Measurements from ENCODE around the gene GRIN3B.

The GRIN3B gene

GRCh38 chr19:1051791-1052190 lies 51.6 kb downstream of the GRIN3B start:
- TF ChIP-seq CTCF (IDR thresholded peaks at IDR 0.05), result no peak

DNA sequence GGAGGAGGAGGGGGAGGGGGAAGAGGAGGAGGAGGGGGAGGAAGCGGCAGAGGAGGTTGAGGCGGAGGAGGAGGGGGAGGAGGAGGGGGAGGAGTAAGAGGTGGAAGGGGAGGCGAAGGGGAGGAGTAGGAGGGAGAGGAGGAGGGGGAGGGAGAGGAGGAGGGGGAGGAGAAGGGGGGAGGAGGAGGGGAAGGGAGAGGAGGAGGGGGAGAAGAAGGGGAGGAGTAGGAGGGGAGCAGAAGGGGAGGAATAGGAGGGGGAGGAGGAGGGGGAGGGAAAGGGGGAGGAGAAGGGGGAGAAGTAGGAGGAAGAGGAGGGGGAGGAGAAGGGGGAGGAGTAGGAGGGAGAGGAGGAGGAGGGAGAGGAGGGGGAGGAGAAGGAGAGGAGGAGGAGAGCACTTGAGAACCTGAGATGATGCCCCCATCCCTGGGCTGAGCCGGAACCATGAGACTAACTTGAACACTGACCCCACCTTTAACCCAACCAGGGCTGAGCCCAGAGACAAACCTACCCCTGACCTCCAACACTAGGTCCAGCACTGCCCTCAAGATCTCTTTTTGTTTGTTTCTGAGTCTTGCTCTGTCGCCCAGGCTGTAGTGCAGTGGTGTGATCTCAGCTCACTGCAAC lies 52.2 kb downstream of the GRIN3B start:
- no peak for TF ChIP-seq CTCF (IDR thresholded peaks at IDR 0.05)

DNA sequence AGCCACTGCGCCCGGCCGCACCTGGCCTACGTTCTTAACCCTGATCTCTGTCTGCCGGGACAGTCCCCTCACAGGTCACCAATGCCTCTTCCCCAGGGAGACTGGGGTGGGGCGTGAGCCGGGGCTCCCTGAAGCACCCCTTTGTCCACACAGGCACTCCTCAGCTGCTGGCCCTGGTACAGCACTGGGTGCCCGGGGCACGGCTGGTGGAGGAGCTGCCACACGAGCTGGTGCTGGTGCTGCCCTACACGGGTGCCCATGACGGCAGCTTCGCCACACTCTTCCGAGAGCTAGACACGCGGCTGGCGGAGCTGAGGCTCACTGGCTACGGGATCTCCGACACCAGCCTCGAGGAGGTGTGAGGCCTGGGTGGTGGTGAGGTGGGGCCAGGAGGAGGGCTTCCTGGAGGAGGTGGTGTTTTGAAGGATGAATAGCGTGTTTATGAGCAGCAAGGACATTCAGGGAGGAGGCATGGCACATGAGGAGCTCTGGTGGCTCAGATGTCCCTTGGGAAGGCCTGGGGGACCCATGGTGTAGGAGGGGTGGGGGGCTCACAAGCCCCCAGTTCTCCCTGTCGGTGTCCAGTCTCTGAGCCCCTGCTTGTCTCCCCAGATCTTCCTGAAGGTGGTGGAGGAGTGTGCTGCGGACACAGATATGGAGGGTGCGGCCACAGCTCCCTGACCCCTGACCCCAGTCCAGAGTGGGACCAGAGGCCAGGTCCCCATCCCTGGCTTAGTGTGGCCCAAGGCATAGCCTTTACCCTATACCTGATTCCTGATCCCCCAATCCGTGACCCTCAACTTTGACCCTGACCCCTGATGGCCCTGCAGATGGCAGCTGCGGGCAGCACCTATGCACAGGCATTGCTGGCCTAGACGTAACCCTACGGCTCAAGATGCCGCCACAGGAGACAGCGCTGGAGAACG lies 53.2 kb downstream of the GRIN3B start:
- no peak for TF ChIP-seq CTCF (IDR thresholded peaks at IDR 0.05)

GRCh38 chr19:1054102-1055027 lies 54.1 kb downstream of the GRIN3B start:
- no peak for TF ChIP-seq CTCF (IDR thresholded peaks at IDR 0.05)

GRCh38 chr19:1055028-1055425 lies 54.8 kb downstream of the GRIN3B start:
- no peak for TF ChIP-seq CTCF (IDR thresholded peaks at IDR 0.05)

- TF ChIP-seq CTCF (IDR thresholded peaks at IDR 0.05), result no peak
Observed at GRCh38 chr19:1055886-1056620, 55.8 kb downstream of the GRIN3B start.

Data from LNCAP (cell line).